Midbrain (tissue), 1 donor: Measurements from ENCODE around the gene PML.

Experiments used
- DNase-seq: peaks from one replicate; lab custom pipeline; 2025; lab: John Stamatoyannopoulos, UW

Gene PML

GRCh38 chr15:73994413-73994883, at the start of gene PML:
Gene PML, plus strand, starts transcription at chr15:73994716. Its CDS starts 97 bp downstream, at chr15:73994813.
- peak; percentile 96 for DNase-seq

DNA sequence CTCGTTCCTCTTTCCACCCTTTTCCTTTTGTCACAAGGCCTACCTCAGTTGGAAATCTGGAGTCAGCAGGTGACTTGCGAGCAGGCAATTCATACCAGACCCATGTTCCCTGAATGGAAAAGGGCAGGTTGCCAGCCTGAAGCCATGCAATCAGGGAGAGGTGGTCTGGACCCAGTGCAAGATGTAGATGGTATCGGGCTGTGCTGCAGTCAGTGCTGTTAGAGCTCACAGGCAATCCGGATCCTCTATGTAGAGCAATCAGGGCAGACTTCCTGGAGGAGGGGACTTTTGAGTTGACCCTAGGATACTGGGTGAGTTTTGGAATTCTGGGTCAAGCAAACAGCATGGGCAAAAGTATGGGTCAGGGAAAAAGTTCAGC, 49.4 kb upstream of the PML start:
- DNase-seq: no peak

DNA sequence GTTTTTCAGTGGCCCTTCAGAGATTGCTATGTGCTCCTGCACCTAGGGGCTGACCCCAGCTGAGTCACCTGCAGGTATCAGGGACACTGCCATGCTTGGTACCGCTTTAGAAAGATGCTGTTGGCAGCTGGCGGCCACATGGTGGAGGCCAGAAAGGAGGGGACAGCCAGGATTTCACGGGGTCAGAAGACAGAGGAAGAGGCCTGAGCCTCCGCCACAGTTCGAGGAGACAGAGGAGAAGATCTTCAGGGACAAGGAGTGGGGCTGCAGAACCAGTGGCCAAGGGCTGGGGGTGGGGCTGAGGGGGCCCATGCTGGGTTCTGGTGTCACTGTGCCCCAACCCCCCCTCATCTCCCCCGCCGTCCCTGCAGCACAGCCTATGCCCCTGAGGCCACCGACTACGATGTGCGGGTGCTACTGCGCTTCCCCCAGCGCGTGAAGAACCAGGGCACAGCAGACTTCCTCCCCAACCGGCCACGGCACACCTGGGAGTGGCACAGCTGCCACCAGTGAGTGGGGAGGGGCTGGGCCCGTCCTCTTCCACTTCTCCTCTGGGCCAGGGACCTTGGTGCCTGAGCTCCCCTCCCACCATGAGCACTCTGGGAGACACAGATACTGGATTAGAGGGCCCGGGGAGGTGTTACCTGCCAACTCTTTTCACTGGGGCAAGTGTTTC, 48.3 kb upstream of the PML start:
- no peak for DNase-seq

DNA sequence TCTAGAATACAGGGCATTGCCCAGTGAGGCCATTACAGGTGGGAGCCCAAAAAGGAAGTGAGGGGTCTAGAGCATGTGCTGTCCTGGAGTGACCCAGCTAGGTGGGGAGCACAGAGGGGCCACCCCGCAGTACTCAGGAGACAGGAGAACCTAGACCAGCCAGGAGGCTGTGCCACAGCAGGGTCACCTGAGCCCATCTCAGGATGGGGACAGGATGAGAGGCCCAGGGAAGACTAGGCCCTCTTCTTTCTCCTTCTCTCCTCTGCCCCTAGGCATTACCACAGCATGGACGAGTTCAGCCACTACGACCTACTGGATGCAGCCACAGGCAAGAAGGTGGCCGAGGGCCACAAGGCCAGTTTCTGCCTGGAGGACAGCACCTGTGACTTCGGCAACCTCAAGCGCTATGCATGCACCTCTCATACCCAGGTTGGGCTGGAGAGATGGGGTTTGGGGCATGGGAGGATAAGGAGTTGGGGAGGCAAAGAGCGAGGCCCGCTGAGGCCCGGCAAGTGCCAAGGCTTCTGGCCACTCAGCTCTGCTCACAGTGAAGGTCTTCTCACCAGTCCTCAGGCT, 47.6 kb upstream of the PML start:
- no peak for DNase-seq

DNA sequence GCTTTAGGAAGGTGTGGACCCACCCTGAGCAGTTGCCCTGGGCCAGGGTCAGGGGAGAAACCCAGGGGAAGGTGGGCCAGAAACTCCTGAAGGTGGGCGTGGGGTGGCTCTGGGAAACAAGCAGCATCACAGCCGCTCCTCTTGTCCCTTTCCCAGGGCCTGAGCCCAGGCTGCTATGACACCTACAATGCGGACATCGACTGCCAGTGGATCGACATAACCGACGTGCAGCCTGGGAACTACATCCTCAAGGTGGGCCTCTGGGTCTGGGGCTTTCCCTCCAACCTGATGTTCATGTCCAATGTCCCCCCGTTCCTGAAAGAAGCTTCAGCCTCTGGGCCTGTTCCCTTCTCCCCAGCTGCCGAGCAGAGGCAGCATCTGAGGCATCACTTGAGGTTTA, 46.9 kb upstream of the PML start:
- no peak for DNase-seq

GRCh38 chr15:73948396-73948795, 46.1 kb upstream of the PML start:
- DNase-seq: no peak

GRCh38 chr15:73948982-73949381, 45.5 kb upstream of the PML start:
- DNase-seq: no peak

DNA sequence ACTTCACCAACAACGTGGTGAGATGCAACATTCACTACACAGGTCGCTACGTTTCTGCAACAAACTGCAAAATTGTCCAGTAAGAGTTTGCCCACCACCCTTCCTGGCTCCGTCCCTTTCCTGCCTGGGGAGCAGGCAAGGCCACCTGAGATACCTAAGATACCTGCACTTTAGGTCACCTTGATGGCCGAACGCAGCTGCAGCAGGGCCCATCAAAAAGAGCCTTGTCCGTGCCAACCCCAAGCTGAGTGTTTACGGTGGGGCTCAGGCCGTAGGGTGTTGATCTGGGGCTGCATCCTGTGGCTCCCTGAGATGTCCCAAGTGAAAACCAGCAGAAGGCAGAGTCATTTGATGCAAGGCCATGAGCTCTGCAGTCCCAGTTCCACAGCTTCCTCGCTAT, 45.0 kb upstream of the PML start:
- DNase-seq: no peak

DNA sequence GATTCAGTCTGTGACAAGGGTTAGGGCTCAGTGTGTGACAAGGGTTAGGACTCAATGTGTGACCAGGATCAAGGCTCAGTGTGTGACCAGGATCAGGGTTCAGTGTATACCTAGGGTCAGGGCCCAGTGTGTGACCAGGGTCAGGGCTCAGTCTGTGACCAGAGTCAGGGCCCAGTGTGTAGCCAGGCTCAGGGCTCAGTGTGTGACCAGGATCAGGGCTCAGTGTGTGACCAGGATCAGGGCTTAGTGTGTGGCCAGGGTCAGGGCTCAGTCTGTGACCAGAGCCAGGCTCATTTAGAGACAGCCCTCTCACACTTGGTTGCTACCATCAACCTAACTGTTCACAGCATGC, 44.1 kb upstream of the PML start:
- DNase-seq: no peak

DNA sequence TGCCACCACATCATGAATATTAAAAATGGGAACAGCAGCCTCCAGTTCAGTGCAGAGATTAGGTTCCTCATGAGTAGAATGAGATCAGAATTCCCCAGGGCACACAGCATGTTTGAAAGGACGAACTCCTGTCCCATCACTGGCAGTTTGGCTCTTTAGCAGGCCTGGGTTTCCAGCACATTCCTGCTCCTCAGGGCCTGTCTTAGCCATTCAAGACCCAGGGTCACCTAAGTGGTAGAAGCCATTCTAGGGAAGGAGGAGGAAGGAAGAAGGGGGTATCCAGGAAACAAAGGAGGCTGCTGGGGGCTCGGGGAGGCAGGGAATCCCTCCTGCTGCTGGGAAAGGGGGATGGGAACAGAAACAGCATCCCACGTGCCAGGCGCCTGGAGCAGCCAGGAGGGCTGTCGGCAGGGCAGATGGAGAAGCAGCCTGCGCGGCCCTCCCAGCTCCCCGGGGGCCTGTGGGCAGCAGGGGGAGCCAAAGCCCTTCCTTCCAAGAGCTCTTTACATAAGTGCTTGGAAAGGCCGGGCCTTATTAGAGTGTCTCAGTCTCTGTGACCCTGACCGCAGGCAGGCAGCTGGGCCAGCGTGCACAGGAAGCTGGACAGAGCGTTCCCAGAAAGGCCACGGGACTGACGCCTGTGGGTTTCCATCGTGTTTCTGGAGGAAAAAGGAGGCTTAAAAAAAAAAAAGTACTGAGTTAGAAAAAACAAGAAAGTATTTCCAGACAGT, 43.5 kb upstream of the PML start:
- DNase-seq: peak; percentile 91

DNA sequence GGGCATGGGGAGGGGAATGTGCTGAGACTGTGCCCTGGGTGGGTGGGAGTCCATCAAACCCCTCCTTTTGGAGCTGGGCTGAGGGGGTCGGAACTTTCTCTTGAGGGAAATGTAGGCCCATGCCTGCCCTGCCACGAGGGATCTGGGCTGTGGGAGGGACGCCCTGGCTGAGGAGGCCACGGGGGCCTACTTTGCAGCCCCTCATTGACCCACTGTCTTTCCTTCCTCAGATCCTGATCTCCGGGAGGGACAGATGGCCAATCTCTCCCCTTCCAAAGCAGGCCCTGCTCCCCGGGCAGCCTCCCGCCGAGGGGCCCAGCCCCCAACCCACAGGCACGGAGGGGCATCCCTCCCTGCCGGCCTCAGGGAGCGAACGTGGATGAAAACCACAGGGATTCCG, 42.9 kb upstream of the PML start:
- no peak for DNase-seq

GRCh38 chr15:73952171-73952912, 42.2 kb upstream of the PML start:
- no peak for DNase-seq

- DNase-seq: no peak
Observed at GRCh38 chr15:73952913-73953750, 41.4 kb upstream of the PML start.

GRCh38 chr15:73954188-73955145, 40.0 kb upstream of the PML start:
- no peak for DNase-seq

DNA sequence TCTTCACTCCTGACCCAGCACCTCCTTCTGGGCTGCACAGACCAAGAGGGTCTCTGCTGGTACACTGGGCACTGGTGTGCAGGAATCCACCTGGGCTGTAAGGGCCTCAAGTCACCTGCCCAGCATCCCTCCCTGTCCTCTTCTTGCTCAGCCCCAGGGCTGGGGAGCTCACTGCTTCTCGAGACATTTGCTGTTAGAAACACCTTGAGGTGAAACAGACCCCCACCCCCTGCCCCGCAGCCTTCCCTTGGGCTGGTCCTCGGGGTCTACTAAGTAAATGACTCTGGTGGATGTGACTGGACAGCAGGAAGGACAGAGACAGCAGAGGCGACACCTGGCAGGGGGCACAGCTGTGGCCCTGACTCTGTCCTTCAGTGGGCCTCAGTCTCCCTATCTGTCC, 39.2 kb upstream of the PML start:
- no peak for DNase-seq

DNA sequence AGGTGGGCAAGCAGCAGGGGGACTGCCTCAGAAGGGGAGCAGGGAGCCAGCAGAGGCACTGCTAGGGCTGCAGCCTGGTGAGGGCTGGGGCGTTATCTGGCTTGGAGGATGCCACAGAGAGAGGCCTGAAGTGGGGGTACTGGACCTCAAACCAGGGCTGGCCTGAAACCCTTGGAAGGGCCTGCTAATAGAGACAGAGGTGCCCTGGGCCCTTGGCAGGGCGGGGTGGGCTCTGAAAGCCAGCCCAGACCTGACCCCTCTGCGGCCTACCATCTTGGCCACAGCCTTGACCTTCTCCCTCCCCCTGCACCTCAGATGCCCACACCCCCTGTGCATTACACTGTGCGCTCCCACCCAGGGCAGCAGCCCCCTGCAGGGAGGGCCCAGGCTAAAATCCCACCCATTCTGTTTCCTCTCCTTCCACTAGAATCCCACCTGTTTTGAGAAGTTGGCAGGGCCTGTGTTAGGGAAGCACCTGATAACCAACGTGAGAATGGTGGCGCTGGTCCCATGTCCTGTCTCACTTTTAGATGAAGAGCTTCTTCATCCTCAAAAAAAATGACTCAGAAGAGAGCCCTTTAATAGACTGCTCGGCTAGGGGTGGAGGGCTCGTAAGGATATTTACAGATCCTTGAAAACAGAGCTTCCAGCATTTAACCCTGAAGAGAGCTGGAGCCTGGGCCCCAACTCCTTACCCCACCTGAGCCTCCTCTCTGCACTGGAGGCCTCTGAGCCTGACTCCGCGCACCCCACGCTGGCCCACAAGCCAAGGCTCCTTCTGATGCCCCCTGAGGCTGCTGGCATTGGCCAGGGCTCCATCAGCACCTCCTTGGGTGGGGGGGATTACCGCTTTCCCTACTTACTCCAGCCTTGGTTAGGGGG, 38.4 kb upstream of the PML start:
- DNase-seq: no peak

DNA sequence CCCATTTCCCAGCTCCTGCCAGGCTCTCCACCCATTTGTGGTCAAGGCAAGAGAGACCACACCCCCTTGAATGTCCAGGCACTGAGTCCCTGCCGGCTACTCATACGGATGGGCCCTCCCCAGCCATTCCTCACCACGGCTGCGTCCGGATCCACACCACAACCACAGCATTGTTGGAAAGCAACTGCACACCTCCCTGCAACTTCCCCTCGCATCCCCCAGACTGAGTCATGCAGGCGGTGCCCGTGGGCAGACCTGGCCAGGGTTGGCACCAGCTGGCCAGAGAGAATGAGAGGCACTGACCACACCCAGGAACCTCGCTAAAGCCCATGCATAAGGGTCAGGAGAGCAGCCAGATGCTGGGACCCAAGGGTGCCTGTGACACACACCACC, 37.8 kb upstream of the PML start:
- no peak for DNase-seq

DNA sequence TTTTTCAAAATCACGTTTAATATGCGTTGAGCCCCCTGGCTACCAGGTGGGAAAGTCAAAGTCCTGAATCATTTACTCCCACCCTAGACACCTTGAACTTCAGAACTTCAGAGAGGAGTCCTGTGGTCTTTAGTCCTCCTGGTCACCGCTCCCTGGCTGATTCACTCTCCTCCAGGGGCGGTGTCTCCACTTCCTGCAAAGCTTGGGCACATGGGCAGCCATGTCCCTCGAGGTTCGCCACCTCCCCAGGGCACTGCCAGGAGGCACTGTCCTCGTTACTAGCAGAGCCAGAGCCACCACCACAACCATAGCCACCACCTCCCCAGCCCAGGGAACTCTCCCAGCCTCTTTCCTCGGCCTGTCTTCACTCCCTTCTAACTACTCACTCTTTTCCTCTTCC, 37.2 kb upstream of the PML start:
- no peak for DNase-seq

- no peak for DNase-seq
Observed at GRCh38 chr15:73957785-73958184, 36.7 kb upstream of the PML start.
